Measurements from ENCODE around the gene TMEM190. TPM values are rescaled to one million over a fixed set of nuclear protein-coding genes. Genes with fewer than 3 reads are reported as not detected.
A peak's percentile ranks its signal among the peaks of the same experiment; 100 is the strongest.
"Not testable (repeated sequence)": the region's sequence is repeated elsewhere in the genome, so short reads cannot be mapped to it uniquely, and the experiment has no call there.

Gene TMEM190
- total and polyA plus RNA-seq, 5 experiments from 2014 or later, result not detected

- POLR2A ChIA-PET, result interaction anchor here (10.0 kb wide), 1 partner anchor 14 kb away, joined by 181 read pairs; the partner anchor contains the start of genes RPL28 and TMEM238
- Mint-ChIP-seq H3K27me3 (no peaks in the 10 kb centered on the region), H3K4me3 (no peak overlapping the region), H3K36me3 (peaks cover 0 to 49% (median 17%) of the 10 kb centered on the region in 3 donors), H3K9me3 (no peaks in the 10 kb centered on the region), H3K4me1 (peaks cover 16 to 28% (median 22%) of the 10 kb centered on the region in 4 donors), H3K27ac (no peak overlapping the region)
- DNase-seq (no peak), ATAC-seq (no peak)
These were observed 25.9 kb downstream of the TMEM190 start for GRCh38 chr19:55402509-55402908.

GRCh38 chr19:55405638-55406037 is 29.0 kb downstream of the TMEM190 start:
- peak overlapping the region in 9 of 10 donors; percentile 45 to 98 (median 77) for H3K4me3 Mint-ChIP-seq
- POLR2A ChIA-PET, result interaction anchor here (0.6 to 10.0 kb wide), 5 partner anchors 17 to 138 kb away, joined by 3 to 181 read pairs (median 6); partner anchors contain the start of genes KMT5C, RPL28 and TMEM238
- ATAC-seq (no peak), DNase-seq (no peak)
- peaks cover 7 to 45% (median 20%) of the 10 kb centered on the region in 3 donors for H3K36me3 Mint-ChIP-seq
- H3K27ac Mint-ChIP-seq, result peak overlapping the region in 8 of 10 donors; percentile 29 to 100 (median 58)
- H3K9me3 Mint-ChIP-seq, result peaks cover 0 to 12% (median 0%) of the 10 kb centered on the region in 9 donors
- peaks cover 20 to 39% (median 30%) of the 10 kb centered on the region in 4 donors for H3K4me1 Mint-ChIP-seq
- peaks cover 0 to 3% (median 0%) of the 10 kb centered on the region in 5 donors for H3K27me3 Mint-ChIP-seq

GRCh38 chr19:55406091-55406825 is 29.6 kb downstream of the TMEM190 start:
- Mint-ChIP-seq H3K27me3 (peaks cover 0 to 3% (median 0%) of the 10 kb centered on the region in 5 donors), H3K36me3 (peaks cover 7 to 40% (median 20%) of the 10 kb centered on the region in 3 donors), H3K9me3 (peaks cover 0 to 12% (median 0%) of the 10 kb centered on the region in 9 donors), H3K27ac (peak overlapping the region; percentile 56 to 100 (median 82)), H3K4me3 (peak overlapping the region; percentile 57 to 98 (median 77)), H3K4me1 (peaks cover 20 to 39% (median 30%) of the 10 kb centered on the region in 4 donors)
- POLR2A ChIA-PET, result interaction anchor here (0.6 to 10.0 kb wide), 6 partner anchors 13 to 289 kb away, joined by 3 to 181 read pairs (median 8); partner anchors contain the start of genes KMT5C, PPP1R12C, RPL28 and TMEM238
- DNase-seq (no peak), ATAC-seq (no peak)

GRCh38 chr19:55406826-55407549 is 30.4 kb downstream of the TMEM190 start:
- POLR2A ChIA-PET, result interaction anchor here (1.0 to 10.0 kb wide), 17 partner anchors 8 to 290 kb away, joined by 3 to 181 read pairs (median 6); partner anchors contain the start of genes HSPBP1, KMT5C, PPP1R12C and RPL28
- Mint-ChIP-seq H3K27me3 (peaks cover 0 to 3% (median 0%) of the 10 kb centered on the region in 5 donors), H3K4me1 (peaks cover 20 to 39% (median 30%) of the 10 kb centered on the region in 4 donors), H3K27ac (peak overlapping the region; percentile 74 to 100 (median 85)), H3K4me3 (peak overlapping the region; percentile 73 to 98 (median 80)), H3K9me3 (peaks cover 0 to 12% (median 0%) of the 10 kb centered on the region in 9 donors), H3K36me3 (peaks cover 7 to 36% (median 17%) of the 10 kb centered on the region in 3 donors)
- DNase-seq (peak in 2 of 10 donors; percentile 27 to 71), ATAC-seq (peak in 1 of 2 donors; percentile 0)

- POLR2A ChIA-PET, result interaction anchor here (0.6 to 10.0 kb wide), 21 partner anchors 9 to 290 kb away, joined by 3 to 181 read pairs (median 6); partner anchors contain the start of genes FIZ1, HSPBP1, KMT5C and PPP1R12C
- peak within 1 kb of the TSS; percentile 93 to 100 (median 99) for H3K27ac Mint-ChIP-seq
- H3K4me3 Mint-ChIP-seq, result peak within 1 kb of the TSS; percentile 88 to 98 (median 94)
- DNase-seq, H3K27me3 Mint-ChIP-seq: not testable (repeated sequence)
- ATAC-seq, result peak; percentile 0 to 68
- H3K36me3 Mint-ChIP-seq, result peaks cover 7 to 31% (median 15%) of the 10 kb centered on the region in 3 donors
- H3K4me1 Mint-ChIP-seq, result peaks cover 20 to 39% (median 30%) of the 10 kb centered on the region in 4 donors
- H3K9me3 Mint-ChIP-seq, result peaks cover 0 to 12% (median 0%) of the 10 kb centered on the region in 9 donors
These were observed 30.8 kb downstream of the TMEM190 start, which contains the start of gene UBE2S for GRCh38 chr19:55407550-55407799. TSS of gene UBE2S (minus strand) at chr19:55407788. CDS start at chr19:55407589, 199 bp downstream.

- POLR2A ChIA-PET, result interaction anchor here (0.5 to 10.0 kb wide), 24 partner anchors 9 to 291 kb away, joined by 3 to 181 read pairs (median 6); partner anchors contain the start of genes FIZ1, HSPBP1, KMT5C and PPP1R12C
- Mint-ChIP-seq H3K27me3 (peaks cover 0 to 3% (median 0%) of the 10 kb centered on the region in 5 donors), H3K4me1 (peaks cover 20 to 39% (median 30%) of the 10 kb centered on the region in 4 donors), H3K9me3 (peaks cover 0 to 12% (median 0%) of the 10 kb centered on the region in 9 donors), H3K27ac (peak overlapping the region; percentile 93 to 100 (median 99)), H3K4me3 (peak overlapping the region; percentile 88 to 98 (median 94)), H3K36me3 (peaks cover 7 to 26% (median 14%) of the 10 kb centered on the region in 3 donors)
- DNase-seq, result peak; percentile 94 to 99 (median 97)
- ATAC-seq, result peak; percentile 91 to 92
These were observed 31.3 kb downstream of the TMEM190 start for GRCh38 chr19:55407800-55408532.

GRCh38 chr19:55408533-55408872 is 31.9 kb downstream of the TMEM190 start:
- Mint-ChIP-seq H3K27ac (peak overlapping the region; percentile 93 to 100 (median 99)), H3K4me3 (peak overlapping the region; percentile 88 to 98 (median 94)), H3K9me3 (peaks cover 0 to 12% (median 0%) of the 10 kb centered on the region in 9 donors), H3K36me3 (peaks cover 7 to 21% (median 10%) of the 10 kb centered on the region in 3 donors), H3K27me3 (peaks cover 0 to 3% (median 0%) of the 10 kb centered on the region in 5 donors), H3K4me1 (peaks cover 18 to 37% (median 29%) of the 10 kb centered on the region in 4 donors)
- no peak for ATAC-seq
- POLR2A ChIA-PET, result interaction anchor here (0.9 to 10.0 kb wide), 7 partner anchors 10 to 246 kb away, joined by 3 to 181 read pairs (median 5); partner anchors contain the start of genes KMT5C, RPL28, TMEM238 and U2AF2
- DNase-seq, result no peak

- not testable (repeated sequence) for ATAC-seq, DNase-seq, H3K27me3 Mint-ChIP-seq
- POLR2A ChIA-PET, result interaction anchor here (0.8 to 10.0 kb wide), 6 partner anchors 20 to 245 kb away, joined by 3 to 181 read pairs (median 4); partner anchors contain the start of genes KMT5C, PPP6R1, RPL28 and TMEM238
- Mint-ChIP-seq H3K27ac (peak overlapping the region; percentile 52 to 100 (median 98)), H3K4me3 (peak overlapping the region; percentile 31 to 98 (median 92)), H3K36me3 (peaks cover 7 to 15% (median 10%) of the 10 kb centered on the region in 3 donors), H3K4me1 (peaks cover 20 to 32% (median 29%) of the 10 kb centered on the region in 4 donors), H3K9me3 (peaks cover 0 to 12% (median 0%) of the 10 kb centered on the region in 9 donors)
These were observed 32.6 kb downstream of the TMEM190 start for GRCh38 chr19:55409179-55409578.

- Mint-ChIP-seq H3K36me3 (peaks cover 7 to 13% (median 10%) of the 10 kb centered on the region in 3 donors), H3K9me3 (peaks cover 0 to 12% (median 0%) of the 10 kb centered on the region in 9 donors), H3K27me3 (peaks cover 0 to 3% (median 0%) of the 10 kb centered on the region in 5 donors), H3K27ac (peak overlapping the region in 3 of 10 donors; percentile 23 to 82 (median 76)), H3K4me1 (peaks cover 20 to 32% (median 29%) of the 10 kb centered on the region in 4 donors), H3K4me3 (peak overlapping the region in 2 of 10 donors; percentile 9 to 34)
- no peak for ATAC-seq
- DNase-seq, result no peak
- POLR2A ChIA-PET, result interaction anchor here (0.6 to 10.0 kb wide), 3 partner anchors 21 to 151 kb away, joined by 3 to 181 read pairs (median 4); partner anchors contain the start of genes PPP6R1, RPL28 and TMEM238
These were observed 33.5 kb downstream of the TMEM190 start for GRCh38 chr19:55410168-55410567.

GRCh38 chr19:55418185-55418584 is 41.6 kb downstream of the TMEM190 start:
- Mint-ChIP-seq H3K4me1 (peaks cover 5 to 28% (median 19%) of the 10 kb centered on the region in 4 donors), H3K27ac (peak overlapping the region in 1 of 10 donors; percentile 2), H3K4me3 (no peak overlapping the region), H3K27me3 (peaks cover 0 to 9% (median 0%) of the 10 kb centered on the region in 5 donors), H3K9me3 (no peaks in the 10 kb centered on the region), H3K36me3 (no peaks in the 10 kb centered on the region)
- DNase-seq (peak in 8 of 10 donors; percentile 27 to 80 (median 54)), ATAC-seq (peak; percentile 61 to 80)
- POLR2A ChIA-PET, result interaction anchor here (1.1 kb wide), 1 partner anchor 10 kb away, joined by 3 read pairs; the partner anchor contains the start of gene UBE2S

GRCh38 chr19:55419103-55419502 is 42.5 kb downstream of the TMEM190 start:
- no peak for ATAC-seq
- POLR2A ChIA-PET, result interaction anchor here (1.8 kb wide), 1 partner anchor 12 kb away, joined by 6 read pairs; the partner anchor contains the start of gene UBE2S
- no peaks in the 10 kb centered on the region for H3K9me3 Mint-ChIP-seq
- H3K27ac Mint-ChIP-seq, result no peak overlapping the region
- no peak overlapping the region for H3K4me3 Mint-ChIP-seq
- no peak for DNase-seq
- peaks cover 4 to 28% (median 19%) of the 10 kb centered on the region in 4 donors for H3K4me1 Mint-ChIP-seq
- H3K36me3 Mint-ChIP-seq, result no peaks in the 10 kb centered on the region
- H3K27me3 Mint-ChIP-seq, result peaks cover 0 to 9% (median 0%) of the 10 kb centered on the region in 5 donors

Measured in naive thymus-derived CD8-positive, alpha-beta T cell (primary cell).